ENCODE measurements around the gene ZMYND15. TPM values are rescaled to one million over a fixed set of nuclear protein-coding genes. Genes with fewer than 3 reads are reported as not detected.
A peak's percentile ranks its signal among the peaks of the same experiment; 100 is the strongest.

ZMYND15 gene
- total RNA-seq, 2 experiments from 2014 or later, result not detected

DNA sequence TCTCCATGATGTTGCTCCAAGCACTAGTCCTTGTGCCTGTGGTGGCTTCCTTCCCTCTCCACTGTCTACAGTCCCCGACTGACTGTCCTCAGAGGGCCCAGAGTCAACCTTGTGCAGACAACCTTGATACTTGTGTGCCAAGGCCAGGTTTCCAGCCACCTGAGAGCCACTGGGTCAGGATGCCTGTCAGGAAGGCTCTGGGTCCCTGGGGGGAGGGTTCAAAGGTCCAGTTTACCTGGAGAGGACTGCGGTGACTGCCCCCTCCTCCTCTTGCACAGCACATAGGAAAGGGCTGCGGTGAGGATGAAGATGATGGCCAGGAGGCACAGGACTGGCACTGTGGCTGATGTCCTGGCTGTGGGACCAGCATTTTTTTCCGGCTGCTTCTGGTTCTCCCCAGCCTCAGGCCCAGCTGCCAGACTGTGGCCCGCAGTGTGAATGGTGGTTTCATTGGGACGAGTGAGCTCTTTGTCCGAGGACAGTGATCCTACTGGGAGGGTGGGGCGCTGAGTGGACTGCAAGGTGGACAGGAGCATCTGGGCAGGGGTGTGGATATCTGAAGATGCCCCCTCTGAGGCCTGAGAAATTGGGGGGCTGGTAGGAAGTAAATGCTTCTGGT is 4.7 kb upstream of the ZMYND15 start:
- intact Hi-C loops (cut with micrococcal nuclease), result no loop called here
- ChIA-PET POLR2A (interaction anchor here (0.7 kb wide), 1 partner anchor 30 kb away, joined by 3 read pairs; no protein-coding TSS in a partner anchor), CTCF (interaction anchor here (1.2 kb wide), 1 partner anchor 21 kb away, joined by 4 read pairs; no protein-coding TSS in a partner anchor)
- H3K27me3 Mint-ChIP-seq, result peaks cover 9% of the 10 kb centered on the region
- H3K4me1 Mint-ChIP-seq (ENCODE audit: low read depth), result peaks cover 35% of the 10 kb centered on the region
- TF ChIP-seq, protein P1, sequence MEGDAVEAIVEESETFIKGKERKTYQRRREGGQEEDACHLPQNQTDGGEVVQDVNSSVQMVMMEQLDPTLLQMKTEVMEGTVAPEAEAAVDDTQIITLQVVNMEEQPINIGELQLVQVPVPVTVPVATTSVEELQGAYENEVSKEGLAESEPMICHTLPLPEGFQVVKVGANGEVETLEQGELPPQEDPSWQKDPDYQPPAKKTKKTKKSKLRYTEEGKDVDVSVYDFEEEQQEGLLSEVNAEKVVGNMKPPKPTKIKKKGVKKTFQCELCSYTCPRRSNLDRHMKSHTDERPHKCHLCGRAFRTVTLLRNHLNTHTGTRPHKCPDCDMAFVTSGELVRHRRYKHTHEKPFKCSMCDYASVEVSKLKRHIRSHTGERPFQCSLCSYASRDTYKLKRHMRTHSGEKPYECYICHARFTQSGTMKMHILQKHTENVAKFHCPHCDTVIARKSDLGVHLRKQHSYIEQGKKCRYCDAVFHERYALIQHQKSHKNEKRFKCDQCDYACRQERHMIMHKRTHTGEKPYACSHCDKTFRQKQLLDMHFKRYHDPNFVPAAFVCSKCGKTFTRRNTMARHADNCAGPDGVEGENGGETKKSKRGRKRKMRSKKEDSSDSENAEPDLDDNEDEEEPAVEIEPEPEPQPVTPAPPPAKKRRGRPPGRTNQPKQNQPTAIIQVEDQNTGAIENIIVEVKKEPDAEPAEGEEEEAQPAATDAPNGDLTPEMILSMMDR (IDR thresholded peaks at IDR 0.05), result no peak
- H3K36me3 Mint-ChIP-seq (ENCODE audit: low read depth), result no peaks in the 10 kb centered on the region
- no peaks in the 10 kb centered on the region for H3K9me3 Mint-ChIP-seq
- H3K4me3 Mint-ChIP-seq, result no peak overlapping the region
- no peak for DNase-seq
- ATAC-seq, result no peak
- no peak overlapping the region for H3K27ac Mint-ChIP-seq

DNA sequence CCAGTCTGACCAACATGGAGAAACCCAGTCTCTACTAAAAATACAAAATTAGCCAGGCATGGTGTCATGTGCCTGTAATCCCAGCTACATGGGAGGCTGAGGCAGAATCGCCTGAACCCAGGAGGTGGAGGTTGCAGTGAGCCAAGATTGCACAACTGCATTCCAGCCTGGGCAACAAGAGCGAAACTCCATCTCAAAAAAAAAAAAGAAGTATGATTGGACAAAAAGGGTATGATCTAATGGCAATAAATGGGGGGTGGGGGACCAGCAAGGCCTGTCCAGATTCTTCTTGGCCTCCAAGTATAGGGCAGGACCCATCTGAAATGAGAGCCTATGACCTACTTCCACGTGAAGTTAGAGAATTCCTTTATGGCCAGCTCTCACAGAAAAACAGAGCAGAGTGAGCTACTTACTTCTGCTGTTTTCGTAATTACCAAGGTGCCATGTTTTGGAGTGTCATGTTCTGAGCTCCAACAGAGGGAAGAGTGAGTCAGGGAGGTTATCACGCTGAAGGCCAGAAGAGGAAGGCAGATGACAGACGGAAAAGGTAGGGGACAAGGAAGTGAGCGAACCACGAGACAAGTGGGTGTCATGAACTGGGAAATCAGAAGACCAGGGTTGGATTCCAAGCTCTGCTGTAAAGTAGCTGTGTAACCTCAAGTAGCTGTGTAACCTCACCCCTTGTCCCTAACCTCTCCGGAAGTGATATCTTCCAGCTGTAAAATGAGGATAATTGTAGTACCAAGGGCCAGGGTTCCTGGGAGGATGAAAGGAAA is 3.6 kb upstream of the ZMYND15 start:
- CTCF ChIA-PET, result interaction anchor here (1.2 kb wide), 2 partner anchors 54 to 173 kb away, joined by 3 read pairs; no protein-coding TSS in a partner anchor
- no peaks in the 10 kb centered on the region for H3K36me3 Mint-ChIP-seq (ENCODE audit: low read depth)
- peaks cover 17% of the 10 kb centered on the region for H3K27me3 Mint-ChIP-seq
- intact Hi-C loops (cut with micrococcal nuclease), result no loop called here
- H3K4me1 Mint-ChIP-seq (ENCODE audit: low read depth), result peaks cover 36% of the 10 kb centered on the region
- H3K27ac Mint-ChIP-seq, result no peak overlapping the region
- POLR2A ChIA-PET, result interaction anchor here (1.2 kb wide), 1 partner anchor 54 kb away, joined by 5 read pairs; no protein-coding TSS in a partner anchor
- no peak overlapping the region for H3K4me3 Mint-ChIP-seq
- no peaks in the 10 kb centered on the region for H3K9me3 Mint-ChIP-seq
- no peak for ATAC-seq
- DNase-seq, result peak; percentile 29
- TF ChIP-seq, protein P1 (IDR thresholded peaks at IDR 0.05), result no peak

DNA sequence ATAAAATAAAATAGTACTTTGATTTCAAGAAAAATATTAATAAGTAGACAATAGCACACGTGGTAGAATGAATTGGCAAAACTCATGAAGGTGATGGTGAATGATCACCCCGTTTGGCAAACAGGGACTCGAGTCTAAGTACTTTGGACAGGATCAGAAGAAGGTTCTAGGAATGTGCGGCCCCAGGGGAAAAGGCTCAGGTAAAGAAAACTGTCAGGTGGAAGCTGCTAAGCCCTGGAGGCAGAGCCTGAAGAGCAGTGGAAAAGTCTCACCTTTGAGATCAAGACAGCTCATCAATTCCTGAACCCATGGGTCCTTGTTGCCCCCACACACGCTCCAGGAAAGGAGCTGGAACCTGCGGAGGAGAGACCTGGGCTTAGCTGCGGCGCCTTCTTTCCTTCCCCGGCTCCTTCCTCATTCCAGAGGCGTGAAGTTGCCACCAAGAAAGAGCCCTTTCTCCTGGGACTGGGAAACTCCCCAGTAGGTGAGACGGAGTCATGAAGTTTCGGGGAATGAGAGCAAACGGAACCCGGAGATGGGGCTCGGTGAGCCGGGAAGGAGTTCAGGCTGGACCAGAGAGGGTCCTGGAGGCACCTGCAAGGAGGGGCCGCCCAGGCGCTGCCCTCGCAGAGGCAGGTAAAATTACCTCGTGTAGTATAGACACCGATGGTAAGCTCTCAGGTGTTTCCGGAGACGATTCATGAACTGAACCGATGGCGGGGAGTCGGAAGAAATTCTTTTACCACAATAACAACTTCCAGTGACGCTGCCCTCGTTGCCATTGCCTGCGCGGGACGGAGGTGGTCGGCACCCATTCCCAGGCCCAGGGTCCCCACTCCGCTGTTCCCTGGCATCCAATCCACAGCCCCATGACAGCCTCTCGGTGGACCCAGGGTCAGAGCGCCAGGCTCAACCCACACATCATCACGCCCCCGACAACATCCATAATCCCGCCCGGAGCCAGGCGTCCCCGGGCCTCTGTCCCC is 1.2 kb upstream of the ZMYND15 start:
- CTCF ChIA-PET, result interaction anchor here (1.2 kb wide), 1 partner anchor 51 kb away, joined by 5 read pairs; no protein-coding TSS in a partner anchor
- Mint-ChIP-seq H3K9me3 (no peaks in the 10 kb centered on the region), H3K27ac (peak overlapping the region; percentile 64), H3K4me1 (ENCODE audit: low read depth) (peaks cover 26% of the 10 kb centered on the region), H3K27me3 (peaks cover 17% of the 10 kb centered on the region), H3K4me3 (peak overlapping the region; percentile 76), H3K36me3 (ENCODE audit: low read depth) (no peaks in the 10 kb centered on the region)
- TF ChIP-seq, protein P1 (IDR thresholded peaks at IDR 0.05), result no peak
- POLR2A ChIA-PET, result interaction anchor here (0.7 to 1.6 kb wide), 2 partner anchors 9 to 13 kb away, joined by 3 to 4 read pairs; no protein-coding TSS in a partner anchor
- peak; percentile 18 for ATAC-seq
- intact Hi-C loops (cut with micrococcal nuclease), result no loop called here
- peak; percentile 27 for DNase-seq

DNA sequence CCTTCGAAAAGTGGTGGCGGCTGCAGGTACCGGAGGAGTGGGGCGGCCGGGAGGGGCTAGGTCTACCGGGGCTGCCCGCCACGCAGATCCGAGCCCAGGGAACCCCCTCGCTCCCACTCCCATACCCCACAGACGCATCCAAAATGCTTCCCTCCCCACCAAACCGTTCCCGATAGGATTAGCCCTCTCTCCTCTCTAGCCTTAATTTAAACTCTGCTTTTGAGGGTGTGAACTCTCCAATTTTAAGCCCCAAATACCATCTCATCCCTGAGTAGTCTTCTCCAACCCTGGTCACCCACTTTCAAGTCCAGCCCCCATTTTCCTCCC is 355 bp downstream of the ZMYND15 start:
- DNase-seq (no peak), ATAC-seq (no peak)
- no peak overlapping the region for H3K27ac Mint-ChIP-seq
- H3K4me3 Mint-ChIP-seq, result peak overlapping the region; percentile 68
- POLR2A ChIA-PET, result interaction anchor here (1.3 kb wide), 1 partner anchor 9 kb away, joined by 3 read pairs; no protein-coding TSS in a partner anchor
- TF ChIP-seq, protein P1 (IDR thresholded peaks at IDR 0.05), result no peak
- peaks cover 17% of the 10 kb centered on the region for H3K27me3 Mint-ChIP-seq
- intact Hi-C loops (cut with micrococcal nuclease), result no loop called here
- H3K4me1 Mint-ChIP-seq (ENCODE audit: low read depth), result peaks cover 23% of the 10 kb centered on the region
- H3K9me3 Mint-ChIP-seq, result no peaks in the 10 kb centered on the region
- CTCF ChIA-PET, result interaction anchor here (1.2 kb wide), 1 partner anchor 50 kb away, joined by 5 read pairs; no protein-coding TSS in a partner anchor
- no peaks in the 10 kb centered on the region for H3K36me3 Mint-ChIP-seq (ENCODE audit: low read depth)

All from activated CD8-positive, alpha-beta T cell treated with anti-CD3 and anti-CD28 coated beads for 36 hours (primary cell).